ENCODE data around the gene C22orf23. TPM values are rescaled to one million over a fixed set of nuclear protein-coding genes. Genes with fewer than 3 reads are reported as not detected.

Gene C22orf23
- total and polyA plus RNA-seq, 7 donors, result 0.17 to 1.2 (median 0.36) TPM

GRCh38 chr22:37982938-37983859, 29.8 kb upstream of the C22orf23 start:
- intact Hi-C loops (cut with DNase I), result no loop called here
- WGBS, 3 donors, result 65 to 75% (median 72%) methylated on average over 65 to 84 of the region's 84 CpGs
- Histone ChIP-seq H3K27me3 (ENCODE audit: insufficient read depth in 3 of 3, low read length in 2 of 3) (no peaks in the 10 kb centered on the region), H3K4me1 (no peaks in the 10 kb centered on the region), H3K36me3 (ENCODE audit: insufficient read depth in 1 of 2, low read depth in 1 of 2) (no peaks in the 10 kb centered on the region), H3K4me3 (no peak overlapping the region), H3K9me3 (no peaks in the 10 kb centered on the region), H3K27ac (no peak overlapping the region)
- DNase-seq, result no peak
- ATAC-seq, result no peak
- TF ChIP-seq CTCF (IDR thresholded peaks at IDR 0.05), result no peak

GRCh38 chr22:37982151-37982785, 28.9 kb upstream of the C22orf23 start:
- ATAC-seq, result no peak
- 72 to 85% (median 75%) methylated on average over 8 of the region's 8 CpGs for WGBS, 3 donors
- Histone ChIP-seq H3K4me3 (no peak overlapping the region), H3K27me3 (ENCODE audit: insufficient read depth in 3 of 3, low read length in 2 of 3) (no peaks in the 10 kb centered on the region), H3K9me3 (no peaks in the 10 kb centered on the region), H3K36me3 (ENCODE audit: insufficient read depth in 1 of 2, low read depth in 1 of 2) (no peaks in the 10 kb centered on the region), H3K27ac (no peak overlapping the region), H3K4me1 (no peaks in the 10 kb centered on the region)
- intact Hi-C loops (cut with DNase I), result no loop called here
- no peak for TF ChIP-seq CTCF (IDR thresholded peaks at IDR 0.05)
- no peak for DNase-seq

- no peak overlapping the region for H3K27ac ChIP-seq
- no peak overlapping the region for H3K4me3 ChIP-seq
- H3K27me3 ChIP-seq (ENCODE audit: insufficient read depth in 3 of 3, low read length in 2 of 3), result no peaks in the 10 kb centered on the region
- DNase-seq, result no peak
- 78 to 91% (median 90%) methylated on average over 6 of the region's 6 CpGs for WGBS, 3 donors
- TF ChIP-seq CTCF (IDR thresholded peaks at IDR 0.05), result no peak
- intact Hi-C loops (cut with DNase I), result no loop called here
- no peaks in the 10 kb centered on the region for H3K9me3 ChIP-seq
- H3K36me3 ChIP-seq (ENCODE audit: insufficient read depth in 1 of 2, low read depth in 1 of 2), result no peaks in the 10 kb centered on the region
- no peaks in the 10 kb centered on the region for H3K4me1 ChIP-seq
- ATAC-seq, result peak in 2 of 4 donors; percentile 27 to 30
Observed at GRCh38 chr22:37981282-37982011, 28.0 kb upstream of the C22orf23 start.

GRCh38 chr22:37979782-37980181, 26.4 kb upstream of the C22orf23 start:
- DNase-seq (no peak), ATAC-seq (peak in 2 of 4 donors; percentile 13 to 16)
- no peaks in the 10 kb centered on the region for H3K9me3 ChIP-seq
- H3K36me3 ChIP-seq (ENCODE audit: insufficient read depth in 1 of 2, low read depth in 1 of 2), result no peaks in the 10 kb centered on the region
- intact Hi-C loops (cut with DNase I), result no loop called here
- H3K27ac ChIP-seq, result no peak overlapping the region
- H3K27me3 ChIP-seq (ENCODE audit: insufficient read depth in 3 of 3, low read length in 2 of 3), result no peaks in the 10 kb centered on the region
- TF ChIP-seq CTCF (IDR thresholded peaks at IDR 0.05), result no peak
- no peak overlapping the region for H3K4me3 ChIP-seq
- H3K4me1 ChIP-seq, result no peaks in the 10 kb centered on the region
- WGBS, 3 donors, result 73 to 87% (median 76%) methylated on average over 8 of the region's 8 CpGs
